Measurements from ENCODE around the gene UBAC1.

DNA sequence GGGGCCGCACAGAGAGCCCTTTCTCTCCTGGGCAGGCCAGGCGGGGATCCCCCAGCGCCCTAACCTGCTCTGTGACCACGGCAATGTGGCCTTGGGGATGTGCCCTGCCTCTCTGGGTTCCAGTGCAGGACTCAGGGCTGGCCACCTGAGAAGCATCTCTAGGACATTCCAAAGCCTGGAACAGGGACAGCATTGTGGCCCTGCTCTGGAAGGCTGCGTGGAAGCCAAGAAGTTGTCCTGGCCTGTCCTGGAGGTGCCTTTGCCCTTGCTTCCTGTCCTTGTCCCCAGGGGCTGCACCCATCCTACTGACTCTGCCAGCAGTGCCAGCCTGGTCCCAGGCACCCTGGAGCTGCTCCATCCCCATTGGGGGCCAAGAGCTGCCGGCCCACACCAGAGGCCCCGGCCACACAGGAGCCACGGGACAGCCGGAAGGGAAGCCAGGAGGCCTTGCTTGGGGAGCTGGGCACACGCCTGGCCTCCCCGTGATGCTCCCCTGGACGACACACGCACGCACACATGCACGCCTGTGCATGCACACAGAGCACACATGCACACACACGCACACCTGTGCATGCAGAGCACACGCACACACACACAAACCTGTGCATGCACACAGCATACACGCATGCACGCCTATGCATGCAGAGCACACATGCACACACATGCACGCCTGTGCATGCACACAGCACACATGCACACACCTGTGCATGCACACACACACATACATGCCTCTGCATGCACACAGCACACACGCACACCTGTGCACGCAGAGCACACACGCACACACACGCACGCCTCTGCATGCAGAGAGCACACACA, 33.8 kb downstream of the UBAC1 start:
- TF ChIP-seq POLR2A (IDR thresholded peaks at IDR 0.05; ENCODE audit: borderline replicate concordance, extremely low read depth, insufficient read depth, insufficient read length) (no peak), TCF7L2 (IDR thresholded peaks at IDR 0.05; ENCODE audit: borderline replicate concordance, extremely low read depth, insufficient read depth, insufficient read length) (no peak)
